Measurements from ENCODE around the gene NKX1-1.

DNA sequence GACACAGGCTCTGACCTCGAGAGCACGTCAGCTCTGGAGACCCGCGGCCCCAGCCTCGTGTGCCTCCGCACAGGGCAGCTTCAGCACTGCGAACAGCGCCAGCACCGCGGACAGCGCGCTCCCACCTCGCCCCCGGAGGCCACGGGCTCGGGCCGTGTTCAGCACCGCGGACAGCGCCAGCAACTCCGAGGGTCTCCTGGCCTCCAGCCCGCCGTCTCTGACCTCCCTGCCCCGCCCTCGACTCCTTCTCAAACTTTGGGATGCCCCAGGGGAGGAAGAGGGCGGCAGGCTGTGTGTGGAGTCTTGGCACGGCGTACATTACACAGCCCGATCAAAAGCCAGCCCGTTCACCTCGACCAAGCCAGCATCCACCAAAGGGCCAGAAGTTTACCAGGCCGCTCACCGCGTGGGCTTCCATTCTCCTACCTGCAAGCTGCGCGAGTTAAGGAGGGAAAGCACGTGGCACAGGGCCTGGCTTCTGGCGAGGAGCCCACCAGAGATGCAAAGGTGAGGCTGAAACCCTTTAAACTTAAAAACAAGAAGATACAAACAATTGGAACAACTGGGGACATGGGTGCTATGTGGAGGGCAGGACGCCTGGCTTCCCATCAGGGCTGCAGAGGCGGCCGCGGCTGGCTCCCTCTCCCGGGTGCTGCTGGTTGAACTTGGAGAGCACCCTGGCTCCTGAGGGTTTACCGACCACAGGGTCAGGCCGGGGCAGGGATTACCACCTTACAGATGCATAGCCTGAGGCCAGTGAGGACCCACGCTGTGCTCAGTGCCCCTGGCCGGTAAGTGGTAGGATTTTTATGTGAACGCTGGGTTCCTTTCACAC is 4.5 kb upstream of the NKX1-1 start:
- TF ChIP-seq, protein P1, sequence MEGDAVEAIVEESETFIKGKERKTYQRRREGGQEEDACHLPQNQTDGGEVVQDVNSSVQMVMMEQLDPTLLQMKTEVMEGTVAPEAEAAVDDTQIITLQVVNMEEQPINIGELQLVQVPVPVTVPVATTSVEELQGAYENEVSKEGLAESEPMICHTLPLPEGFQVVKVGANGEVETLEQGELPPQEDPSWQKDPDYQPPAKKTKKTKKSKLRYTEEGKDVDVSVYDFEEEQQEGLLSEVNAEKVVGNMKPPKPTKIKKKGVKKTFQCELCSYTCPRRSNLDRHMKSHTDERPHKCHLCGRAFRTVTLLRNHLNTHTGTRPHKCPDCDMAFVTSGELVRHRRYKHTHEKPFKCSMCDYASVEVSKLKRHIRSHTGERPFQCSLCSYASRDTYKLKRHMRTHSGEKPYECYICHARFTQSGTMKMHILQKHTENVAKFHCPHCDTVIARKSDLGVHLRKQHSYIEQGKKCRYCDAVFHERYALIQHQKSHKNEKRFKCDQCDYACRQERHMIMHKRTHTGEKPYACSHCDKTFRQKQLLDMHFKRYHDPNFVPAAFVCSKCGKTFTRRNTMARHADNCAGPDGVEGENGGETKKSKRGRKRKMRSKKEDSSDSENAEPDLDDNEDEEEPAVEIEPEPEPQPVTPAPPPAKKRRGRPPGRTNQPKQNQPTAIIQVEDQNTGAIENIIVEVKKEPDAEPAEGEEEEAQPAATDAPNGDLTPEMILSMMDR (IDR thresholded peaks at IDR 0.05), result no peak
- no peak for TF ChIP-seq POLR2A (IDR thresholded peaks at IDR 0.05)
